NCI-H146 (cell line): ENCODE measurements around the gene RNF157.
"Not testable (repeated sequence)": the region's sequence is repeated elsewhere in the genome, so short reads cannot be mapped to it uniquely, and the experiment has no call there.

Experiments
- DNase-seq: peaks from one replicate; lab custom pipeline; 2025; lab: John Stamatoyannopoulos, UW

Gene RNF157

GRCh38 chr17:76234354-76234679, 6.0 kb downstream of the RNF157 start:
- DNase-seq = no peak

GRCh38 chr17:76233588-76234353, 6.5 kb downstream of the RNF157 start:
- DNase-seq = no peak

- DNase-seq = no peak
Measured at GRCh38 chr17:76232342-76232741, 8.0 kb downstream of the RNF157 start.

- DNase-seq = not testable (repeated sequence)
Measured at GRCh38 chr17:76226749-76227148, 13.5 kb downstream of the RNF157 start.

DNA sequence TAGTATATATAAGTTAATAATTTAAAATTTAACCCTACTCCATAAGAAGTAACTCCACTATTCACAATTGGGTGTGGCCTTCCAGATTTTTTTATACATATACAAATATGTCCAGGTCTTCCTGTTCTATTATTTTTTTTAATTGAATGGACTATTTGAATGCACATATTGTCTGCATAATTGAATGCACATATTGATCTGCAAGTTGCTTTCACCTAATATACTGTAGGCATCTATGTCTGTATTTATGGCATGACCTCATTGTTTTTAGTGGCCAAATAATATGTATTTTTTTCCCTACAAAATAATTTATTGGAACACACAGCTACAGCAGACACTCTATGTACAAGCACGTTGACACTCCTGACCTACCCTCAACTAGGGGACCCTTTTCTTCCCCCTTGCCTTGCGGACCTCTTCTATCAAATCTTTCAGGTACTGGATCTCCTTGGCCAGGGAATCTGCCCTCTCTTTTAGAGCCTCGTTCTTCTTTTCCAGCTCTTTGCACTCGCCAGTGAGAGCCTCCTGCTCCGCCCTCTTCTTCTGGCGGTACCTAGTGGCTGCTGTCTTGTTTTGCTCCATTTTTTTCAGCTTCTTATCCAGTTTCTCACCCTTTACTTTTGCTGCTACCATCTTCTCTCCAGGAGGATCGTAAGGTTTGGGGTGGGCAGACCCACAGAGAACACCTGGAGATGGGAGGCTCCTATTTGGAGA, 14.8 kb downstream of the RNF157 start:
- not testable (repeated sequence) for DNase-seq

- no peak for DNase-seq
Measured at GRCh38 chr17:76223802-76224201, 16.5 kb downstream of the RNF157 start.

GRCh38 chr17:76219670-76220383, 20.5 kb downstream of the RNF157 start:
- DNase-seq = no peak

- DNase-seq = no peak
Measured at GRCh38 chr17:76217081-76217480, 23.2 kb downstream of the RNF157 start.

DNA sequence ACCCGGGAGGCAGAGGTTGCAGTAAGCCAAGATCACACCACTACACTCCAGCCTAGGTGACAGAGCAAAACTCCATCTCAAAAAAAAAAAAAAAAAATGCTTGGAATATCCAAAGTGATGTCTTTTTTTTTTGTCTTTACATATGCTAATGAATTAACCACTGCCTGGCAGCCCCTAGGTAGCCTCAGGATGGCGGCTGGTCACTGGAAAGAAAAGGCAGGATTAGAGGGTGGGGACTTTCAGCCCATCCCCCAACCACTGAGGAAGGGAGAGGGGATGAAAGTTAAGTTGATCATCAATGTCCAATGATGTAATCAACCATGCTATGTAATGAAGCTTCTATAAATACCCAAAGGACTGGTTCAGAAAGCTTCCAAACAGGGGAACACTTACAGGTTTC, 26.8 kb downstream of the RNF157 start:
- DNase-seq = no peak

- no peak for DNase-seq
Measured at GRCh38 chr17:76208120-76208519, 32.2 kb downstream of the RNF157 start.

GRCh38 chr17:76207275-76208059, 32.8 kb downstream of the RNF157 start:
- no peak for DNase-seq

DNA sequence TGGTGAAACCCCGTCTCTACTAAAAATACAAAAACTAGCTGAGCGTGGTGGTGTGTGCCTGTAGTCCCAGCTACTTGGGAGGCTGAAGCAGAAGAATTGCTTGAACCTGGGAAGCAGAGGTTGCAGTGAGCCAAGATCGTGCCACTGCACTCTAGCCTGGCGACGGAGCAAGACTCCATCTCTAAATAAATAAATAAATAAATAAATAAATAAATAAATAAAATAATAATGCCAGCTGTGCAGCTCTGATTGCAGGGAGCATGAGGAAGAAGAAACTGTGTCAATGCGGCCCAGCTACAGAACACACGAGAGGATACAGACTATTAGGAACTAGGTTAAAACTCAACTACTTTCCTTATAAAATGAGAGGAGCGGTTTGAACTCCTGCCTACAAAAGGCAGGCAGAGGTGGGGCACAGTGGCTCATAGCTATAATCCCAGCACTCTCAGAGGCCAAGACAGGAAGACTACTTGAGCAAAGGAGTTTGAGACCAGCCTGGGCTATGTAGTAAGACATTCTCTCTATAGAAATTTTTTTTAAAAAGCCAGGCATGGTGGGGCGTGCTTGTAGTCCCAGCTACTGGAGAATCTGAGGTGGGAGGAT, 34.6 kb downstream of the RNF157 start:
- not testable (repeated sequence) for DNase-seq

GRCh38 chr17:76204277-76204676, 36.0 kb downstream of the RNF157 start:
- DNase-seq = no peak

GRCh38 chr17:76200354-76200753, 39.9 kb downstream of the RNF157 start:
- DNase-seq = no peak

- no peak for DNase-seq
Measured at GRCh38 chr17:76199469-76199868, 40.8 kb downstream of the RNF157 start.

DNA sequence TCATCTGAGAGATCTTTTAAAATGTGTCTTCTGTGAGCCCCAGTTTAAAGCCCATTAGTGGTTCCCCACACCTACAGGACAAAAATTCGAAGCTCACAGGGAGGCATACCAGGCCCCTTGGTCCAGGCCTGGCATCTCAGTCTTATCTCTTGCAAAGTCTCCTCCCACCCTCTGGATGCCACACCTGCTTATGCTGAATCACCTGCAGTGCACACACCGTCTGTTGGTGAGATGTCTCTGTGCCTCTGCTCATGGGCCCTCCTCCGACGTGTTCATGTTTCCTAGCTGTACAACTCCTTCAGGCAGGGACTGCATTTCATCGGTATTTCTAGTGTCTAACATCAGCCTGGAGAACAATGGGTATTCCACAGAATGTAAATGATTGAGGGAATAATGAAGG, 41.6 kb downstream of the RNF157 start:
- no peak for DNase-seq

- DNase-seq = no peak
Measured at GRCh38 chr17:76197911-76198310, 42.4 kb downstream of the RNF157 start.

DNA sequence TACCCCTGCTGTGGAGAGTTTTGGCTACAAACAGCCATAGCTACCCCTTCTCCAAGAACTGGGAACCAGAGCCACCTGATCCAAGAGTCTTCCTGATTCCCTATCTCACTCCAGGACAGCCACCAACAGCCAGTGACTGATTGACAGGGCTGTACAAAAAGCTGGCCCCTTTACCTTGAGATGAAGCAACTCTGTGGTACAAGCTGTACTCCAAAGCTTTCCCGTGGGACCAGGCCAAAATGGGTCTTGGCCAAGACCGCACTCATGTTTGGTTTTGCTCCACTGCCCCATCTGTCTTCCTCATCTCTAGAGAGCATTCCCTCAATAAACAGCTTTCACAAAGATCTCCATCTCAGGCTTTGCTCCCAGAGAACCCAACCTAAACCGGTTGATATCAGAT, 43.6 kb downstream of the RNF157 start:
- DNase-seq = no peak

- no peak for DNase-seq
Measured at GRCh38 chr17:76195281-76196096, 44.8 kb downstream of the RNF157 start.

DNA sequence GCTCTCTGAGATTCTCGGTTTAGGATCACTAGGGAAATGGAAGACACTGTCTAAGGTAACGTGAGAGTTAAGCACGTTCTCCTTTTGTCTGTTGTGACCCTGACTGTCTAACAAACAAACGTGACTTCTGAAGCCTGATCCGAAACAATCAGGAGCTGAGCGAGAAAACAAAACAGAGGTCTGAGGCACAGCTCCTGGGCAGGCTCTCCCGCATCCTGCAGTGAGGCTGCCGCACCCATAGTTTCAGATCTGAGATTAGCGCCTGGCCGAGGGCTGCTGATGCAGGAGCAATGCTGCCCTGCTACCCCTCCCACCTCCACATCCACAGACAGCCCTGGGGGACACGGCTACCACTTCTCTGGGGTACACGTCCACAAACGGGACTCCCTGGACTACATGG, 46.7 kb downstream of the RNF157 start:
- no peak for DNase-seq

DNA sequence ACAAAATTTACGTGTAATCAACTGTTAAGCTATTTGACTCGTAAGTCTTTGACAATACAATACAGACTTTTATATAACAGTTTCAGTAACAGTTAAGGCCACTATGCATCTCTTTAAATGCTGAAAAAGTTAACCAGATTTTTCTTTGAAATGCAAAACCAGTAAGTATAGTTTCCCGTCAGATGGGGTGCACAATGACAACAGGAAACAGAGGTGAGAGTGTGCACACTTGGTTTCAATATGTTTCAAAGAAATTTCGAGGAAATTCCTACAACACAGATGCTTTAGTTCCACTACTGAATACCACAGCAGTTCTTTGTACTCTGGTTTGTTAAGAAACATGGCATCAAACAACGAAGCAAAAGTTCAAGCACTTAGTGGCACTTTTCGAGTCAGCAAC, 48.4 kb downstream of the RNF157 start:
- no peak for DNase-seq
